SKM-1 (cell line): ENCODE data around the gene SIM1.
"Not testable (repeated sequence)": the region's sequence is repeated elsewhere in the genome, so short reads cannot be mapped to it uniquely, and the experiment has no call there.

Experiments used
- DNase-seq: peaks from one replicate; lab custom pipeline; 2025; ENCODE audit not compliant: unreplicated experiment; lab: John Stamatoyannopoulos, UW

SIM1 gene

GRCh38 chr6:100354736-100355641 is 109.7 kb downstream of the SIM1 start:
- not testable (repeated sequence) for DNase-seq

DNA sequence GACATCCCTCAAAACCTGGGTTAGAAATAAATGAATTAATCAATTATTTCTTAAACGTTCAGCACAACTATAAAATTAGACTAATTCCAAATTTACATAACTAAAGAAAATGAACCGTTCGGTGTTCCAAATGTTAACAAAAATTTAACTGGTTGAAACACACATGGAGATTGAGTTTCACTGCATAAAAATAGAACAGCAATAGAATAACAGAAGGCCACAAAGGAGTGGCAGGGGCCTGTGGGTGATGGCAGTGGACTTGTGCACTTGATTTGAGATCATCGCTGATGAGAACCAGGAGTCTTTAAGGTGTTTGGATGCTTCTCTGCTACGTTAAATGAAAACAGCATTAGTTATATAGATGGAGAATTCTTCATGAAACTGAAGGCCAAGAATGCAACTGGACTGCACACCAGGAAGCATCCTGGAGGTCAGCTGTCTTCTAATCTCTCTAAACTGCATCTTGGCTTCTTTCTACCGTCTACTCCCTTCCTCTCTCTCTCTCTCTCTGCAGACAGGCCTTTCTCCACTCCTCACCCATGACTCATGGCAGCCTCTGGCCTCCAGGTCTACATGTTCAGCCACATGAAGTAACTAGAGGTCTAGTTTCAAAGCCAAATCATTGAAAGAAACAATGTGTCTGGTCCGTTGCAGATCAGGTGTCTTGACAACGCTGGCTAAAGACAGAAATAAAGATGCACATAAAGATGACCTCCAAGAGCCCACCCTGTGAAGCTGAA is 111.3 kb downstream of the SIM1 start:
- DNase-seq: no peak

DNA sequence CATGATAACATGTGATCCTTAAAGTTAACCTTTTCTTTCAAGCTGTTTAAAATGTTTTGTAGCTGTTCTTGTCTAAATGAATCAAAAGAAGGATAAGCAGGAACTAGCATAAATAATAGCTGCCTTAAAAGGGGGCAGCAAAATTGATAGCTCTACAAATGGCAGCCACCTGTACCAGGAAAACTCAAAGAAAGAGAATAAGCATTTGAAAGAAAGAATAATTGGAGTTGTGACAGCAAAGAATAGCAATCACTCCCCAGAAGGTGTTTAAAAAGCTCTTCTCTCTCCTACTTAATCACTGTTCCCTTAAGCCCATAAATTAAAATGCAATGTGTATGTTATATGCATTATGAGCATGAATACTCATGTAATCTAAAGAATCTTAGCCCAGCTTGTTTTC is 114.6 kb downstream of the SIM1 start:
- no peak for DNase-seq

GRCh38 chr6:100349366-100349765 is 115.4 kb downstream of the SIM1 start:
- no peak for DNase-seq

GRCh38 chr6:100347901-100348550 is 116.7 kb downstream of the SIM1 start:
- no peak for DNase-seq

GRCh38 chr6:100346828-100347227 is 117.9 kb downstream of the SIM1 start:
- DNase-seq: no peak

- DNase-seq: no peak
These were observed 118.5 kb downstream of the SIM1 start for GRCh38 chr6:100346203-100346602.

DNA sequence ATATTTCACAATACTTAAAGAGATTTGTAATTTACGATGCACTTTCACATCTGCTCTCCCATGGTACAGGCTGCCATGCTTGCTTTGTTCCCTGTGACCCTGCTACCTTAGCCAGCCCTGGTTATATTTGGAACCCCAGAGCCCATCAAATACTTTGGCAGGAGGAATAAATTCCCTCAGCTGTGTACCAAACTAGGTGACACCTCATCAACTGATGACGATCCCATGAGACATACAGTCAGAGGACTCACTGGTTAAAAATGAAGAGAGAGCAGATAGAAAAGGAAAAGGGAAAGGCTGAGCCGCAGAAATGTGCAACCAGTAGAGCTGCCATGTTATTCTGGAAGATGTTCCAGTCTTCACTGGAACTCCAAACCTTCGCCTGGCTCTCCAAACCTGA is 120.0 kb downstream of the SIM1 start:
- no peak for DNase-seq

- no peak for DNase-seq
These were observed 120.4 kb downstream of the SIM1 start for GRCh38 chr6:100344321-100344720.

DNA sequence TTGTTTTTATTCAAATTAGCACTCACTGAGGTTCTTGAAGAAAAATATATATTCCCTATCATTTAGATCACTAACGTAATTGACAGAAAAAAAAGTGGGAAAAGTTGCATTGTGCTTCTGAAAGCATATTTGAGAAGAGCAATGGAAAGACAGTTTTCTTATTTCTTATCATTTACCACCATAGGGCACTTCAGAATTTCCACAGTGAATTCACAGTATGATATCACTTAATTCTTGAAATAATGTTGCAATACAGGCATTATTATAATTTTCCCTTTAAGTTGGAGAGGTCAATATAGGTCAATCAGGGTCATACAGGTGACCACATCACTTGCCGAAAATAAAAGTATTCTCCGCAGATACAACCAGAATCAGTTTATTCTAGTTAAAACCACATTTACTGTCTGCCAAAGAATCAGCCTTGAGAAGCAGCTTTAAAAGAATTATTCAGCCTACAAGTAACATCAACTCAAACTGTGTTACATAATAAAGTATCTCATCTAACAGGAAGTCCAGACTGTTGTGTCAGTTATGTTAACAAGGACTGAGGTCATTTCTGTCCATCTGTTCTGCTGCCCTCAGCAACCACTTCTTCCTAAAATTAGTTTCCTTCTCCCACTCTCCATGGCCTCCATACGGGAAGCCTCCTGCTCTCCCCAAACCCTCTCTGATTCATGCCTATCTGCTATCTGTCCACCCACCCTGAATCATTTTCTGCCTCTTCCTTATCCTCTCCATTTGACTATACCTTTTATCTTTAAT is 121.2 kb downstream of the SIM1 start:
- DNase-seq: no peak

DNA sequence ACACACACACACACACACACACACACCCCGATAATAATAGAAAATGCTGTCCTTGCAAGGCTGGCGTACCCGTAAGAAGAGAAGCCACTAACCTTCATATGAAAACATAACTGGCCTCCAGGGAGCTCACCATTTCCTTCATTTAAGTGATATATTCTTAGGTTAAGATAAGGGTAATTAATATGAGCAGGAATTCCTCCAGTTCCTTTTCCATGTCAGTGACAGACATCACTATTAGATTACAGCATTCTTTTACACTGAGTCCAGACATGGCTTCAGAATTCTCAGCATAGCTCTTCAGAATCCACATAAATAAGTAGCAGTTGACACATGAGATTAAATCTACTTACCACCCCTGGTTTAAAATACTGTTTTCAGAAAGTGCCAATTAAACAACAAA is 121.9 kb downstream of the SIM1 start:
- no peak for DNase-seq

- no peak for DNase-seq
These were observed 125.0 kb downstream of the SIM1 start for GRCh38 chr6:100339574-100340255.

DNA sequence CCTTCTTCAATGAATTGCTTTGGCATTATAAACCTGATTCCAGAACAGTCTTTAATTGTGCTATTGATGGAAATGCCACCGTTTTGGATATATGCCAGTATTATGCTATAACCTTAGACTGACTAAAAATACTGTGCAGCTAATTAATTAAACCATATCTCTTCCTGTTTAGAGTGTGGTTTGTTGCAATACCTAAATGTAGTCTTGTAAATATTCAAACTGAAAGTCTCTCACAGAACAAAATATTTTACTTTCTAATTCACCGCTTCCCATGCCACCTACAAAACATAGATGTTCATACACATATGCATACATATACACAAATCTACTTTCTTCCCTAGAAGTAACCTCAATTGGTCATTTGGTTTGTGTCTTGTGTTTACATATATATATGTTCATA is 126.6 kb downstream of the SIM1 start:
- no peak for DNase-seq

GRCh38 chr6:100336876-100337275 is 127.8 kb downstream of the SIM1 start:
- DNase-seq: no peak

DNA sequence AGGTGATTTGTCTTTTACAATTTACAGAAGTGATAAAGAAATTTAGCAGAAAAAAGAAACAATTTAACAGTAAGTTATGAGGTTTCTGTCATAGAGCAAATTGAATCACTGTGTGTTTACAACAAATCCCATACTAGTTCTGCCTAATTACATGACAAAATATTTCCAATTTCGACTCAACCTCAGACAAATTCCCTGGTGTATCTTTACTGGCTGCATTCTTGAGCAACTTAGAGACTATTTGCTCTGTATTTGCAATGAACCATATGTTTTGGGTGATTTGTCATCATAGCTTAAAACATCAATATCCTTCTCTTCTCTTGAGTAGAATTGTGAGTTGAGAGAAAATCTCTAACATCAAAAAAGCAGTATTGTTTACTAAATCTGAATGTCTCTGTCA is 128.7 kb downstream of the SIM1 start:
- DNase-seq: no peak
